Urinary bladder (tissue), 4 donors: Measurements from ENCODE around the gene FOXN4. TPM values are rescaled to one million over a fixed set of nuclear protein-coding genes. Genes with fewer than 3 reads are reported as not detected.
A peak's percentile ranks its signal among the peaks of the same experiment; 100 is the strongest.
"Not testable (repeated sequence)": the region's sequence is repeated elsewhere in the genome, so short reads cannot be mapped to it uniquely, and the experiment has no call there.

Experiments
- DNase-seq: peaks from one replicate; pipeline ENCODE4 v3.0.0-alpha.2; 2015; ENCODE audit errors: extremely low spot score
- H3K27ac ChIP-seq: one replicate; pipeline ENCODE4 v1.5.1; 2013; ENCODE audit warnings: low read depth, mild to moderate bottlenecking, moderate library complexity
- H3K36me3 ChIP-seq: one replicate; pipeline ENCODE4 v1.6.1; 2013; ENCODE audit warnings: mild to moderate bottlenecking, moderate library complexity; ENCODE audit not compliant: insufficient read depth
- H3K4me1 ChIP-seq: one replicate; pipeline ENCODE4 v1.6.1; 2013; ENCODE audit warnings: mild to moderate bottlenecking, moderate library complexity; ENCODE audit not compliant: insufficient read depth
- H3K4me3 ChIP-seq: one replicate; pipeline ENCODE4 v1.5.1; 2013; ENCODE audit warnings: low read depth, low read length
- WGBS: extraction: QIAGEN DNeasy Blood & Tissue Kit; methylation state at CpG from one replicate; pipeline ENCODE4 v1.1.7; 2013; 5-methylcytosine and 5-hydroxymethylcytosine counted together
- polyA plus RNA-seq: library from polyadenylated mRNA; stranded (reverse); fragments of 200-250 nt; gene quantifications from one replicate; pipeline ENCODE4 v1.2.3, GENCODE V29; 2013
- total RNA-seq: library from RNA; depleted of rRNA; stranded (reverse); fragments of >200 nt; gene quantifications from one replicate; pipeline ENCODE4 v1.2.3, GENCODE V29; 2014
- donor health status: healthy with polysubstance abuse.
- donor health status: healthy.

Gene FOXN4
- total and polyA plus RNA-seq, 2 donors, result not detected

DNA sequence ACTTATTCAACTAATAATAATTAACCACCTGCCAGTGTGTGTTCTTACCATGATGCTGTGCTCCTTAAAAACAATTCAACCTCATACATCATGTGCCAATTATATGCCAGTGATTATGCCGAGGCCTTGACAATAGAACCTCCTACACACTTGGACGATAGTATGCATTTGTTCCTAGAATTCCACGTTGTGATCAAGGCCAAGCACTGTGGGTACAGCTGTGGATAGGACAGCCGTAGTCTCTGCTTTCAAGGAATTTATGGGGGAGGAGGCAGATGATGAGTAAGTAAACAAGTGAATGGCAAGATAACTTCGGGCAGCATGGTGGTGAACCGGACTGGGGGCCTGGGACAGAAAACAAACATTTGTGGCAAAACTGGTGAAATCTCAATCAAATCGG lies 20.6 kb upstream of the FOXN4 start:
- Histone ChIP-seq H3K4me3 (no peak overlapping the region), H3K4me1 (no peaks in the 10 kb centered on the region), H3K27ac (no peak overlapping the region), H3K36me3 (no peaks in the 10 kb centered on the region)
- DNase-seq, result no peak
- WGBS, result 73% methylated on average over 7 of the region's 7 CpGs

- DNase-seq, result no peak
- no peaks in the 10 kb centered on the region for H3K4me1 ChIP-seq
- 82% methylated on average over 3 of the region's 3 CpGs for WGBS
- H3K4me3 ChIP-seq, result no peak overlapping the region
- no peaks in the 10 kb centered on the region for H3K36me3 ChIP-seq
- H3K27ac ChIP-seq, result no peak overlapping the region
These were observed 19.9 kb upstream of the FOXN4 start for GRCh38 chr12:109329003-109329402.

GRCh38 chr12:109321294-109321693 lies 12.2 kb upstream of the FOXN4 start:
- 88% methylated on average over 8 of the region's 8 CpGs for WGBS
- DNase-seq, H3K4me3 ChIP-seq: not testable (repeated sequence)

GRCh38 chr12:109310247-109311125 lies 1.4 kb upstream of the FOXN4 start:
- H3K27ac ChIP-seq, result no peak overlapping the region
- no peak for DNase-seq
- 10% methylated on average over 33 of the region's 33 CpGs for WGBS
- H3K4me1 ChIP-seq, result no peaks in the 10 kb centered on the region
- H3K4me3 ChIP-seq, result peak overlapping the region; percentile 56
- no peaks in the 10 kb centered on the region for H3K36me3 ChIP-seq

More at GRCh38 chr12:109321294-109321693, 12.2 kb upstream of the FOXN4 start:
- H3K4me1 ChIP-seq, H3K27ac ChIP-seq, H3K36me3 ChIP-seq: not testable (repeated sequence)

GRCh38 chr12:109309381-109310246 lies 530 bp upstream of the FOXN4 start:
- Histone ChIP-seq H3K27ac (no peak overlapping the region), H3K4me1 (no peaks in the 10 kb centered on the region), H3K36me3 (no peaks in the 10 kb centered on the region), H3K4me3 (peak overlapping the region; percentile 56)
- no peak for DNase-seq
- WGBS, result 1% methylated on average over 98 of the region's 99 CpGs

DNA sequence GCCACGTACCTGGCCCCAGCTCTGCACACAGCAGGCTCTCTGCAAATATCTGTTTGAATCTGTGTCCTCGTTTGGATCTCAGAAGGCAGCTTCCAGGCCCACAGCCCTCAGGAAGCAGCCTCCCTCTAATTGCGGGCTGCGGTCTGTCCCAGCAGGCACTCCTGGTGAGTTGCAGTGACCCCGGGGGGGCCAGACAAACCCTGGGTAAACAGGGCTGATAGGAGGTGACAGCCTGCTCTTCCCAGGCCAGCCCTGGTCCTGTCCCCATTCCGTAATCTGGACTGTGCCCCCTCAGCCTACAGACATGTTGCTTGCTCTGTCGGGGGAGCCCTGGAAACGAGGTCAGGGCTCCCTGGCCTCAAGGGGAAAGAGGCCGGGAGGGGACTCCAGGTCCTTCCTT lies 2.0 kb downstream of the FOXN4 start:
- no peak overlapping the region for H3K27ac ChIP-seq
- DNase-seq, result no peak
- no peaks in the 10 kb centered on the region for H3K36me3 ChIP-seq
- no peak overlapping the region for H3K4me3 ChIP-seq
- 68% methylated on average over 9 of the region's 9 CpGs for WGBS
- H3K4me1 ChIP-seq, result no peaks in the 10 kb centered on the region

- H3K36me3 ChIP-seq, result no peaks in the 10 kb centered on the region
- H3K27ac ChIP-seq, result no peak overlapping the region
- H3K4me3 ChIP-seq, result no peak overlapping the region
- H3K4me1 ChIP-seq, result no peaks in the 10 kb centered on the region
- no peak for DNase-seq
- 71% methylated on average over 6 of the region's 6 CpGs for WGBS
These were observed 3.5 kb downstream of the FOXN4 start for GRCh38 chr12:109305547-109305946.

GRCh38 chr12:109304485-109304884 lies 4.6 kb downstream of the FOXN4 start:
- Histone ChIP-seq H3K4me1 (no peaks in the 10 kb centered on the region), H3K36me3 (no peaks in the 10 kb centered on the region), H3K27ac (no peak overlapping the region), H3K4me3 (no peak overlapping the region)
- 31% methylated on average over 8 of the region's 8 CpGs for WGBS
- no peak for DNase-seq

GRCh38 chr12:109302770-109303169 lies 6.3 kb downstream of the FOXN4 start:
- Histone ChIP-seq H3K4me1 (no peaks in the 10 kb centered on the region), H3K27ac (no peak overlapping the region), H3K4me3 (no peak overlapping the region), H3K36me3 (no peaks in the 10 kb centered on the region)
- no peak for DNase-seq
- WGBS, result 65% methylated on average over 5 of the region's 5 CpGs

GRCh38 chr12:109302358-109302757 lies 6.7 kb downstream of the FOXN4 start:
- no peak for DNase-seq
- no peak overlapping the region for H3K27ac ChIP-seq
- H3K4me3 ChIP-seq, result no peak overlapping the region
- WGBS, result 60% methylated on average over 2 of the region's 2 CpGs
- H3K36me3 ChIP-seq, result no peaks in the 10 kb centered on the region
- H3K4me1 ChIP-seq, result no peaks in the 10 kb centered on the region

DNA sequence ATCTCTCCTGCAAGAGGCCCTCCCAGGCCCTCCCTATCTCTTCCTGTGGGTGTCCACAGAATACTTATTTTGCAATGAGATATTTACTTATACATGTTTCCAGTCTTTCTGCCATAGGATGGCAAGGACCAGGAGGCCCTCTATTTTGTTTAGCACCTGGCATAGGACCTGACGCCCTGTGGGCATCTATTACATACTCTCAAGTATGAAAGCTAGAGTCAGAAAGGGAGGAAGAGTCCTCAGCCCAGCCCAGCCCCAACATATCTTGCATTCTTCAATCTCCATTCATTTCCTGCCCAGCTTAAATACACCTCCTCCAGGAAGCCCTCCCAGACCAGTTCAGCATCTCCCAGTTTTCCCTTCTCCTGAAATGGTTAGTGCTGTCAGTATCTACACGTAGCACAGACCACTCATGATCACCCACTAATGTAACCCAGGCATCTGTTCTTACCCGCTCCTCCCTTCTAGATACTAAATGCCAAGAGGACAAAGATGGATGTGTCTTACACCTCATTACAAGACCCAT lies 7.4 kb downstream of the FOXN4 start:
- H3K4me3 ChIP-seq, result no peak overlapping the region
- no peak overlapping the region for H3K27ac ChIP-seq
- 71% methylated on average over 3 of the region's 3 CpGs for WGBS
- no peaks in the 10 kb centered on the region for H3K4me1 ChIP-seq
- no peak for DNase-seq
- no peaks in the 10 kb centered on the region for H3K36me3 ChIP-seq

- Histone ChIP-seq H3K4me3 (no peak overlapping the region), H3K4me1 (no peaks in the 10 kb centered on the region), H3K27ac (no peak overlapping the region), H3K36me3 (no peaks in the 10 kb centered on the region)
- 92% methylated on average over 7 of the region's 7 CpGs for WGBS
- DNase-seq, result no peak
These were observed 9.2 kb downstream of the FOXN4 start for GRCh38 chr12:109299849-109300248.

DNA sequence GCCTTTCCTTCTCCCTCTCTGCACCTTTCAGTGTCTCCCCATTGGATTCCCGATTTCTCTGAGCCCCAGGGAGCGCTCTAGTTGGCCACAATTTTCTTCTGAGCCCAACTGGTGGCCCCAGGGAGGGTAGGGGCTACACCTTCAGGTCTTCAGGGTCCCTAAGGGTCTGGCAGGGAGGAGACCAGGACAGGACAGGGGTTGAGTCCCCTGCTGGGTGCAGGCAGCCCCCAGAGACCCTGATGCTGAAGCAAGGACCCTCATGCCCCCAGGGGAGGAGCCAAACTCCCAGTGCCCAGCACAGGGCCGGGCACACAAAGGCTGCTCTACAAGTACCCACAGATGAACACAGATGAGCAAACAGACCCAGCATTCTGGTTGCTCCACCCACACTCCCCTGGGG lies 12.7 kb downstream of the FOXN4 start:
- 70% methylated on average over 3 of the region's 3 CpGs for whole genome bisulfite sequencing
- no peaks in the 10 kb centered on the region for H3K36me3 ChIP-seq
- no peak for DNase-seq

More for the DNA sequence above, 12.7 kb downstream of the FOXN4 start:
- no peak overlapping the region for H3K4me3 ChIP-seq
- no peaks in the 10 kb centered on the region for H3K4me1 ChIP-seq
- no peak overlapping the region for H3K27ac ChIP-seq
